ENCODE results near the gene RTP2. TPM values are rescaled to one million over a fixed set of nuclear protein-coding genes. Genes with fewer than 3 reads are reported as not detected.

Gene RTP2
- total and polyA plus RNA-seq, 2 experiments from 2014 or later, result not detected

DNA sequence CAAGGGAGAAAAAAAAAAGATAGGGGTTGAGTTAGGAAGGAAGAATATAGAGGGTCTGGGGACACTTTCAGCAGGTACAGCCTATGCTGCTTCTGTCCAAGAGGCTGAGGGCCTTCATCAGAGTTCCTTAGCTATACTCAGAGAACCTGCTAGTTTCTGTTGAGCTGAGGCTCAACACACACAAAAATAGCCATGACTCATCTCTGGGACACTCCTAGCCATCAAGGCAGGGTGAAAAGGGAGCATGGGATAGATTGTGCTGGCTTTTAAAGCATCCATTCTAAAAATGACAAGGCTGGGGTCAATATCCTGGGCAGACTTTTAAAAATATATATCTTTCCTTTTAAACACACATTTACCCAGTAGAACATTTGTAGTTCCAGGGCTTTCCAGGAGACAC, 2.8 kb upstream of the RTP2 start (continued):
- TF ChIP-seq ZNF462 (CRISPR knock-in tag; IDR thresholded peaks at IDR 0.05), result no peak
- TF ChIP-seq EZH2phosphoT487 (IDR thresholded peaks at IDR 0.05; ENCODE audit: unreplicated experiment), result no peak
- TF ChIP-seq STAT1 (IDR thresholded peaks at IDR 0.05; ENCODE audit: unreplicated experiment), result no peak
- no peak for TF ChIP-seq NANOG (IDR thresholded peaks at IDR 0.05; ENCODE audit: borderline replicate concordance)

GRCh38 chr3:187700249-187700648, 2.1 kb downstream of the RTP2 start:
- H3K4me3 ChIP-seq, result no peak overlapping the region
- H3K27ac ChIP-seq (ENCODE audit: low read depth), result no peak overlapping the region
- H3K36me3 Mint-ChIP-seq (ENCODE audit: low read depth), result no peaks in the 10 kb centered on the region
- H3K4me2 ChIP-seq, result no peak overlapping the region
- no peaks in the 10 kb centered on the region for H3K27me3 Mint-ChIP-seq (ENCODE audit: insufficient read depth, low read depth, poor library complexity)
- H3K4me1 ChIP-seq (ENCODE audit: insufficient read depth), result no peaks in the 10 kb centered on the region
- H3K27me3 ChIP-seq (ENCODE audit: insufficient read depth), result no peaks in the 10 kb centered on the region
- ATAC-seq (no peak), DNase-seq (ENCODE audit: low spot score) (no peak)
- H4K20me1 ChIP-seq (replicated peaks; ENCODE audit: insufficient read depth), result no peaks in the 10 kb centered on the region
- no peaks in the 10 kb centered on the region for H3K79me2 ChIP-seq (replicated peaks; ENCODE audit: insufficient read depth)
- H3K9me2 ChIP-seq (ENCODE audit: insufficient read depth), result no peaks in the 10 kb centered on the region
- H3K4me1 Mint-ChIP-seq, result no peaks in the 10 kb centered on the region
- H3K4me3 Mint-ChIP-seq, result no peak overlapping the region
- no peaks in the 10 kb centered on the region for H3K9me3 Mint-ChIP-seq
- H3K27ac Mint-ChIP-seq, result no peak overlapping the region
- no peak overlapping the region for H2AFZ ChIP-seq
- H3F3A ChIP-seq (replicated peaks; ENCODE audit: low read depth), result no peaks in the 10 kb centered on the region
- H3K36me3 ChIP-seq (ENCODE audit: insufficient read depth), result no peaks in the 10 kb centered on the region
- TF ChIP-seq STAT1 (IDR thresholded peaks at IDR 0.05; ENCODE audit: unreplicated experiment) (no peak), ZNF462 (CRISPR knock-in tag; IDR thresholded peaks at IDR 0.05) (no peak), CREB1 (CRISPR knock-in tag; IDR thresholded peaks at IDR 0.05; ENCODE audit: low read depth) (no peak), ZNF331 (CRISPR knock-in tag; IDR thresholded peaks at IDR 0.05; ENCODE audit: low read depth) (no peak), EZH2phosphoT487 (IDR thresholded peaks at IDR 0.05; ENCODE audit: unreplicated experiment) (no peak), EZH2 (IDR thresholded peaks at IDR 0.05; ENCODE audit: low read depth, unreplicated experiment) (no peak), CTCF (conservative IDR thresholded peaks at IDR 0.05; ENCODE audit: low read depth in 2 of 2) (no peak), NANOG (IDR thresholded peaks at IDR 0.05; ENCODE audit: borderline replicate concordance) (no peak)

All from GM23338 (cell line).